C4-2B (cell line): ENCODE data around the gene HES1.

Experiments used
- H3K27ac ChIP-seq: fragments of 450-650 bp; 2 replicates; pipeline ENCODE4 v1.5.1; 2017
- CTCF ChIP-seq: fragments of 450-650 bp; conservative IDR thresholded peaks from 2 replicates; pipeline ENCODE4 v1.5.1; 2017; ENCODE audit warnings: mild to moderate bottlenecking
- ZFX ChIP-seq: fragments of 450-650 bp; IDR thresholded peaks from 2 replicates; pipeline ENCODE4 v1.6.1; 2017

The HES1 gene

GRCh38 chr3:194103983-194104751, 31.8 kb upstream of the HES1 start:
- no peak overlapping the region for H3K27ac ChIP-seq
- TF ChIP-seq ZFX (no peak), CTCF (no peak)

- H3K27ac ChIP-seq: no peak overlapping the region
- TF ChIP-seq ZFX (no peak), CTCF (no peak)
These were observed 30.7 kb upstream of the HES1 start for GRCh38 chr3:194105292-194105691.

GRCh38 chr3:194107107-194107506, 28.8 kb upstream of the HES1 start:
- no peak overlapping the region for H3K27ac ChIP-seq
- TF ChIP-seq CTCF: no peak
- no peak for TF ChIP-seq ZFX

- no peak overlapping the region for H3K27ac ChIP-seq
- TF ChIP-seq CTCF (no peak), ZFX (no peak)
These were observed 26.6 kb upstream of the HES1 start for GRCh38 chr3:194109192-194109863.

- no peak for TF ChIP-seq CTCF
- no peak for TF ChIP-seq ZFX
- H3K27ac ChIP-seq: no peak overlapping the region
These were observed 25.5 kb upstream of the HES1 start for GRCh38 chr3:194110483-194110882.

GRCh38 chr3:194111336-194111735, 24.6 kb upstream of the HES1 start:
- H3K27ac ChIP-seq: no peak overlapping the region
- TF ChIP-seq ZFX: no peak
- TF ChIP-seq CTCF: no peak
